NCI-H526 (cell line): ENCODE data around the gene LECT2.

Experiments
- DNase-seq, 2 experiments: peaks; one replicate each; lab custom pipeline; 2025; lab: John Stamatoyannopoulos, UW

LECT2 gene

GRCh38 chr5:135934939-135935338 is 19.8 kb downstream of the LECT2 start:
- DNase-seq, result no peak

- no peak for DNase-seq
Measured at GRCh38 chr5:135930949-135931295, 23.9 kb downstream of the LECT2 start.

GRCh38 chr5:135930029-135930948 is 24.5 kb downstream of the LECT2 start:
- peak in 1 of 2 experiments; percentile 34 for DNase-seq

GRCh38 chr5:135921388-135921787 is 33.4 kb downstream of the LECT2 start:
- no peak for DNase-seq

GRCh38 chr5:135920199-135920598 is 34.6 kb downstream of the LECT2 start:
- DNase-seq, result no peak

DNA sequence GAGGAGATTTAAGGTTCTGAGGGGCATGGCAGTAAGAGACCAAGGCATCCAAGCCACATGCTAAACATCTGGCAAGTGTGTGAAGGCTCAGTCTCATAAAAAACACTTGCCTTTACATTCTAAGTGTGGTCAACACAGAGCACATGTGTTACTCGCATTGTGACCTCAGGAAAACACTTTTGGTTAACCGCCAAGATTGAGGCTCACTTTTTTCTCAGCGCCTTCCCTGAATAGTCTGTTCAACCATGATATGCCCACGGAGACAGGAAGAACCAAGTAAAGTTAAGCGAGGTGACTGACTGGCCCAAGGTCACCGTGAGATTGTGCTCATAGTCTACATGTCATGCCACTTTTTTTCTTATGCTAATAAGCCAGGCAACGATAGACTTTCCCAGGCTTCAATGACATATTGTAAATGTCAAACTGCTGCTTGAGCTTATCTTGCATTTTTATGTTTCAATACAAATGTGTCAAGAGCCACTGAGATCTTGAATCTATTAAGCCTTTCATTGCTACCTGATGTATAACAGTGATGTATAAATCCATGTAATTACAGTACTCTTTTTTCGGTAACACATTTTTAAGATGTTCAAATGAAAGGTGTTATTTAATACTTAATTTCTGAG is 38.0 kb downstream of the LECT2 start:
- no peak for DNase-seq

GRCh38 chr5:135915466-135916001 is 39.2 kb downstream of the LECT2 start:
- no peak for DNase-seq

DNA sequence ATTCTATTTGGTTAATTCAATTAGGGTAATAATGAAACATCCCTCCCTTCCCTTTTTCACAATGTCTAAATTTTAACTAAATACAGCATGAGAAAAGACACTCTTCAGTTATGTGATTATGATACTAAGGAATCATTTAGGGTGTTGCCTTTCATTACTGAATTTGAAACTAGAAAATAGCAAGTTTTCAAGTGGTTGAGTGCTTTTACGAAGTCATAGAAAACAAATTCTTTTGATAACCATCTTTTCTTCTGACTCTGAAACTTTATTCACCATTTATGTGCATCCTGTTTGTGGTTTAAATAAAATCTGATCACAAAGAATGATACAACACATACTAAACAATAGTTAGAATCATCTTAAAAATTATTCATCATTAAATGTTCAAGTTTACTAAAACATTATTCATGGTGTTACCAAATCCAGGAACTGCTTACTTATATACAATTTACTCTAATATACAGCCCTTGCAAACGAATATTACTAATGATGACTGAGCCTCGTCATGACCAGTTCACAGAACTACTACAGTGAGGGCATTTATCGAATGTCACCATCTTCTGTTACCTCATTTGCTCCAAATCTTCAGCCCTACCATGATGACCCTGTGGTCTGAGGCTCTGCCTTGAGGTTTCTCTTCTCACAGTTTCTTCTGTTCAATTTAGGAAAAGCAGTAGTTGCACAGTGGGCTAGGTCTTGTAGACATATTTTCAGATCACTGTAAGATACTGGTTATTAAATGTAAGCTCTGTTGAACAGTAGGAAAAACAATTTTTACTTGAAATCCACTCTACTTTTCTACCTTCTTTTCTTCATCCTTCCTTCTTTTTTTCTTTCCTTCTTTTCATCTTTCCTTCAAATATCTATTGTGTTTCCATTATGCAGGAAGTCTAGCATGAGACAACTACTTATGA is 40.8 kb downstream of the LECT2 start:
- no peak for DNase-seq

GRCh38 chr5:135905144-135905543 is 49.6 kb downstream of the LECT2 start:
- no peak for DNase-seq

GRCh38 chr5:135901633-135902032 is 53.1 kb downstream of the LECT2 start:
- DNase-seq, result no peak

GRCh38 chr5:135900276-135900675 is 54.5 kb downstream of the LECT2 start:
- DNase-seq, result peak in 1 of 2 experiments; percentile 20

- no peak for DNase-seq
Measured at GRCh38 chr5:135898651-135899050, 56.1 kb downstream of the LECT2 start.
